ENCODE data around the gene DCLK1.

DNA sequence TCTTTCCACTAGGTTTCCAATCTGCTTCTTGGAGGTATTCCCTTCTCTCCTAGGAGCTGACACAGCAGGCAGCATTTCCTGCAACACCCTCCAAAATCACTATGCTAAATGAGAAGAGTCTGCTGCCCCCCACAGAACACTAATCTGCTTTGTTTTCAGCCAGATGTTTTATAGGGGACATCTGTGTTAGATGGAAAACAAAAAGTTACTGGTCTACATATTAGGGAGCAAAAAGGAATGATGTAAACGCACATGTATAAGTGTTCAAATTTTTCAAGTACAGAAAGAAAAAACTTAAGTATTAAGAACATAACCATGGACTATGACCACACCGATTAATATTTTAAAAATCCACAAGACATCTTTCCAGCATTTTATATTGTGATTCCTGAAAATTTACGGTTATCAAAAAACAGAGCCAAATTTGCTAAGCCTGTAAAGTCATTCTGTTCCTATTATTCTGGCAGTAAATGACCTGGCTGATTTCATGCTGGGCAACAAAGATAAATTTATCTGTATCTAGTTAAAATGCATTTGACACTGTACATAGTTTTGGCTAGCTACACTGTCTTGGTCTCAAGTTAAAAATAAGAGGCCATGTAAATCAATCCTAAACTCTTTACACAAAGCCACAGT is 63.3 kb downstream of the DCLK1 start:
- TF ChIP-seq, protein P1, sequence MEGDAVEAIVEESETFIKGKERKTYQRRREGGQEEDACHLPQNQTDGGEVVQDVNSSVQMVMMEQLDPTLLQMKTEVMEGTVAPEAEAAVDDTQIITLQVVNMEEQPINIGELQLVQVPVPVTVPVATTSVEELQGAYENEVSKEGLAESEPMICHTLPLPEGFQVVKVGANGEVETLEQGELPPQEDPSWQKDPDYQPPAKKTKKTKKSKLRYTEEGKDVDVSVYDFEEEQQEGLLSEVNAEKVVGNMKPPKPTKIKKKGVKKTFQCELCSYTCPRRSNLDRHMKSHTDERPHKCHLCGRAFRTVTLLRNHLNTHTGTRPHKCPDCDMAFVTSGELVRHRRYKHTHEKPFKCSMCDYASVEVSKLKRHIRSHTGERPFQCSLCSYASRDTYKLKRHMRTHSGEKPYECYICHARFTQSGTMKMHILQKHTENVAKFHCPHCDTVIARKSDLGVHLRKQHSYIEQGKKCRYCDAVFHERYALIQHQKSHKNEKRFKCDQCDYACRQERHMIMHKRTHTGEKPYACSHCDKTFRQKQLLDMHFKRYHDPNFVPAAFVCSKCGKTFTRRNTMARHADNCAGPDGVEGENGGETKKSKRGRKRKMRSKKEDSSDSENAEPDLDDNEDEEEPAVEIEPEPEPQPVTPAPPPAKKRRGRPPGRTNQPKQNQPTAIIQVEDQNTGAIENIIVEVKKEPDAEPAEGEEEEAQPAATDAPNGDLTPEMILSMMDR (IDR thresholded peaks at IDR 0.05): no peak
- TF ChIP-seq POLR2A (IDR thresholded peaks at IDR 0.05) (no peak), EP300 (IDR thresholded peaks at IDR 0.05) (no peak)

All from tibial nerve (tissue), 4 donors.